ENCODE data around the gene RABAC1. TPM values are rescaled to one million over a fixed set of nuclear protein-coding genes. Genes with fewer than 3 reads are reported as not detected.

Gene RABAC1
- total and polyA plus RNA-seq, 2 of the 4 experiments (the other 2 are of a cell fraction) = 117 to 276 TPM

GRCh38 chr19:41969772-41970458, 10.8 kb upstream of the RABAC1 start:
- Histone ChIP-seq H4K5ac (ENCODE audit: low read depth, low read length) (no peak overlapping the region), H2AK5ac (ENCODE audit: low read depth, low read length) (no peak overlapping the region), H3K79me1 (ENCODE audit: low read depth in 1 of 2, low read length in 2 of 2) (no peaks in the 10 kb centered on the region), H3K9me1 (ENCODE audit: insufficient read depth, low read length) (no peaks in the 10 kb centered on the region), H4K8ac (ENCODE audit: low read depth in 2 of 2, low read length in 2 of 2) (no peak overlapping the region), H3K4ac (ENCODE audit: low read depth, low read length) (no peak overlapping the region), H2BK20ac (ENCODE audit: low read depth, low read length) (no peak overlapping the region), H3K4me1 (ENCODE audit: control insufficient read depth, insufficient read depth, low read length) (no peaks in the 10 kb centered on the region), H2AFZ (replicated peaks; ENCODE audit: low read length, poor library complexity) (no peak overlapping the region), H3K56ac (ENCODE audit: extremely low read depth, insufficient read depth, low read length) (no peak overlapping the region), H3K9ac (ENCODE audit: low read depth, low read length) (no peak overlapping the region), H3K18ac (ENCODE audit: low read depth, low read length) (no peak overlapping the region), H2BK15ac (ENCODE audit: low read depth, low read length) (no peak overlapping the region), H3K36me3 (ENCODE audit: control insufficient read depth, insufficient read depth, low read length) (no peaks in the 10 kb centered on the region), H2BK5ac (ENCODE audit: low read depth, low read length, poor library complexity, severe bottlenecking) (no peak overlapping the region), H2BK120ac (ENCODE audit: low read depth, low read length) (no peak overlapping the region), H3K9me3 (ENCODE audit: control insufficient read depth, insufficient read depth, low read length) (no peaks in the 10 kb centered on the region), H3K23ac (ENCODE audit: low read depth, low read length) (no peak overlapping the region), H3K27me3 (ENCODE audit: control insufficient read depth, insufficient read depth, low read length) (peaks cover 35% of the 10 kb centered on the region), H4K91ac (ENCODE audit: insufficient read depth, low read depth, low read length) (no peak overlapping the region), H3K27ac (ENCODE audit: insufficient read depth, low read length) (no peak overlapping the region), H2AK9ac (replicated peaks; ENCODE audit: low read depth, low read length, poor library complexity) (no peak overlapping the region), H3K4me3 (ENCODE audit: insufficient read depth, low read depth, low read length) (no peak overlapping the region), H4K20me1 (ENCODE audit: insufficient read depth, low read length) (no peaks in the 10 kb centered on the region), H3K14ac (replicated peaks; ENCODE audit: low read depth, low read length) (no peak overlapping the region), H3K4me2 (ENCODE audit: low read depth, low read length) (no peak overlapping the region)
- dilution Hi-C loops (cut with HindIII; ENCODE audit: low sequenced_read_pairs, unreplicated experiment) = no loop called here
- ATAC-seq (ENCODE audit: low read depth) (no peak), DNase-seq (no peak)
- 90% methylated on average over 4 of the region's 19 CpGs; no CpG with 5 or more reads in 1 of the 2 experiments for WGBS, 2 experiments (ENCODE audit: extremely low coverage in 2 of 2, insufficient read length in 1 of 2)
- intact Hi-C loops (cut with micrococcal nuclease) = no loop called here
- in situ Hi-C loops (cut with MboI; ENCODE audit: low sequenced_read_pairs) = no loop called here
- CTCF ChIA-PET = no interaction called here
- no TSS peak for BruUV-seq (replicated peaks)
- no peak for TF ChIP-seq SMC3 (IDR thresholded peaks at IDR 0.05; ENCODE audit: low read depth, low read length)
- no peak for TF ChIP-seq FOS (IDR thresholded peaks at IDR 0.05; ENCODE audit: low read depth, low read length)
- no peak for TF ChIP-seq MXI1 (IDR thresholded peaks at IDR 0.05; ENCODE audit: borderline replicate concordance, low read depth, low read length)
- POLR2A ChIA-PET (ENCODE audit: unreplicated experiment) = no interaction called here

Data from IMR-90 (cell line).